Stimulated activated naive CD8-positive, alpha-beta T cell treated with anti-CD3 and anti-CD28 coated beads, Interleukin-15, Interleukin-2, amounts not matched to agents 100 ng/mL and 50 ng/mL, for 24 hours (primary cell): ENCODE measurements around the gene FXYD1.
"Not testable (repeated sequence)": the region's sequence is repeated elsewhere in the genome, so short reads cannot be mapped to it uniquely, and the experiment has no call there.

Experiments used
- H3K27ac Mint-ChIP-seq: one replicate; pipeline ENCODE4 v1.8.0; 2021; ENCODE audit warnings: mild to moderate bottlenecking, mixed read lengths
- H3K27me3 Mint-ChIP-seq: one replicate; pipeline ENCODE4 v1.8.0; 2021; ENCODE audit warnings: mixed read lengths
- H3K36me3 Mint-ChIP-seq: one replicate; pipeline ENCODE4 v1.8.0; 2021; ENCODE audit warnings: low read depth, mixed read lengths
- H3K4me1 Mint-ChIP-seq: one replicate; pipeline ENCODE4 v1.8.0; 2021; ENCODE audit warnings: low read depth, mixed read lengths
- H3K4me3 Mint-ChIP-seq: one replicate; pipeline ENCODE4 v1.8.0; 2021; ENCODE audit warnings: mild to moderate bottlenecking, mixed read lengths
- H3K9me3 Mint-ChIP-seq: one replicate; pipeline ENCODE4 v1.8.0; 2021; ENCODE audit warnings: mixed read lengths

Gene FXYD1

GRCh38 chr19:35141837-35142605 is 3.4 kb downstream of the FXYD1 start:
- Mint-ChIP-seq H3K27me3 (peaks cover 4% of the 10 kb centered on the region), H3K4me1 (peaks cover 26% of the 10 kb centered on the region), H3K4me3 (peak overlapping the region; percentile 84), H3K27ac (peak overlapping the region; percentile 76), H3K36me3 (no peaks in the 10 kb centered on the region), H3K9me3 (no peaks in the 10 kb centered on the region)

- H3K4me3 Mint-ChIP-seq = peak overlapping the region; percentile 84
- H3K4me1 Mint-ChIP-seq = peaks cover 26% of the 10 kb centered on the region
- no peak overlapping the region for H3K27ac Mint-ChIP-seq
- no peaks in the 10 kb centered on the region for H3K36me3 Mint-ChIP-seq
- H3K9me3 Mint-ChIP-seq = no peaks in the 10 kb centered on the region
- H3K27me3 Mint-ChIP-seq = peaks cover 4% of the 10 kb centered on the region
Observed at GRCh38 chr19:35142606-35143230, 4.1 kb downstream of the FXYD1 start.

DNA sequence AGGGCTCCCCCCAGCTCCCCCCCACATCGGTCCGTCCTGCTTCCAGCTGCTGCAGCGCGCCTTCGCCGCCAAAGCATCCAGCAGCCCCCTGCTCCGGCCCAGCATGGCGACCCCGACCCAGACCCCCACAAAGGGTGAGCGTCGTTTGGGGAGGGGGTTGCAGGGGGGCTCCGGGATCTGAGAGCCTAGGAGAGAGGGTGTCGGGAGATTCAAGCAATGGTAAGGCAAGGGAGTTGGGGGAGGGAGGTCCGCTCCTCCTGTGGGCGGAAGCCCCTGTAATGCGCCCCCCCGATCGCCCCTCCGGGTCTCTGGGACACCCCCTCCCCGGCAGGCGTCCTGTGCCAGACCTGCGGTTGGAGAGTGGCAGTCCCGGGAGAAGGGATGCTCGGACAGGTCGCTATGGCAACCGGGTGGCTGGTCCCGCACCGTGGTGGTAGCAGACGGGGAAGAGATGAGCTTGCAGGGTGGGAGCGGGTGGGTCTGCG is 4.6 kb downstream of the FXYD1 start, which contains the start of gene FXYD7:
Gene FXYD7 (plus strand): TSS at position 25 of the 485 bp plus-strand sequence. CDS start 79 bp downstream, at position 104.
- peaks cover 26% of the 10 kb centered on the region for H3K4me1 Mint-ChIP-seq
- H3K27me3 Mint-ChIP-seq = peaks cover 4% of the 10 kb centered on the region
- no peaks in the 10 kb centered on the region for H3K36me3 Mint-ChIP-seq
- no peak within 1 kb of the TSS for H3K27ac Mint-ChIP-seq
- peak within 1 kb of the TSS; percentile 84 for H3K4me3 Mint-ChIP-seq
- H3K9me3 Mint-ChIP-seq = no peaks in the 10 kb centered on the region

GRCh38 chr19:35143818-35144217 is 5.2 kb downstream of the FXYD1 start:
- H3K9me3 Mint-ChIP-seq = no peaks in the 10 kb centered on the region
- no peak overlapping the region for H3K4me3 Mint-ChIP-seq
- peaks cover 4% of the 10 kb centered on the region for H3K27me3 Mint-ChIP-seq
- H3K27ac Mint-ChIP-seq = no peak overlapping the region
- peaks cover 26% of the 10 kb centered on the region for H3K4me1 Mint-ChIP-seq
- H3K36me3 Mint-ChIP-seq = no peaks in the 10 kb centered on the region

DNA sequence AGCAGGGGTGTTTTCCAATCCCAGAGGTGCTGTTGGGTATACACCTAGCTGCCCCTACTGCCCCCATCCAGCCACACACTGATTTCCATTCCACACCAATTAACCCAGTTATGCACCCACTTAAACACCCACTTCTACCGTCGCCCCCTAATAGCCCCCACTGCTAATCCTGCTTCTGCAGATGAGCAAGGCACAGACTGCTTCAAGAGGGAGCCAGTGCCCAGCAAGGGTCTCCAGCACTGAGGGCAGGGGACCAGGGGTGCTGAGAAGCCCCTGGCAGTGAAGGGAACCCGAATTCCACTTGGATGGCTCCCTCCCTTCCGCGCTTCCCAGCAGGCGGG is 5.6 kb downstream of the FXYD1 start:
- no peak overlapping the region for H3K27ac Mint-ChIP-seq
- peaks cover 4% of the 10 kb centered on the region for H3K27me3 Mint-ChIP-seq
- peaks cover 26% of the 10 kb centered on the region for H3K4me1 Mint-ChIP-seq
- no peaks in the 10 kb centered on the region for H3K36me3 Mint-ChIP-seq
- no peak overlapping the region for H3K4me3 Mint-ChIP-seq
- no peaks in the 10 kb centered on the region for H3K9me3 Mint-ChIP-seq

- Mint-ChIP-seq H3K27me3 (peaks cover 4% of the 10 kb centered on the region), H3K27ac (no peak overlapping the region), H3K4me3 (no peak overlapping the region), H3K9me3 (no peaks in the 10 kb centered on the region), H3K4me1 (peaks cover 26% of the 10 kb centered on the region), H3K36me3 (no peaks in the 10 kb centered on the region)
Observed at GRCh38 chr19:35144600-35145436, 6.2 kb downstream of the FXYD1 start.

DNA sequence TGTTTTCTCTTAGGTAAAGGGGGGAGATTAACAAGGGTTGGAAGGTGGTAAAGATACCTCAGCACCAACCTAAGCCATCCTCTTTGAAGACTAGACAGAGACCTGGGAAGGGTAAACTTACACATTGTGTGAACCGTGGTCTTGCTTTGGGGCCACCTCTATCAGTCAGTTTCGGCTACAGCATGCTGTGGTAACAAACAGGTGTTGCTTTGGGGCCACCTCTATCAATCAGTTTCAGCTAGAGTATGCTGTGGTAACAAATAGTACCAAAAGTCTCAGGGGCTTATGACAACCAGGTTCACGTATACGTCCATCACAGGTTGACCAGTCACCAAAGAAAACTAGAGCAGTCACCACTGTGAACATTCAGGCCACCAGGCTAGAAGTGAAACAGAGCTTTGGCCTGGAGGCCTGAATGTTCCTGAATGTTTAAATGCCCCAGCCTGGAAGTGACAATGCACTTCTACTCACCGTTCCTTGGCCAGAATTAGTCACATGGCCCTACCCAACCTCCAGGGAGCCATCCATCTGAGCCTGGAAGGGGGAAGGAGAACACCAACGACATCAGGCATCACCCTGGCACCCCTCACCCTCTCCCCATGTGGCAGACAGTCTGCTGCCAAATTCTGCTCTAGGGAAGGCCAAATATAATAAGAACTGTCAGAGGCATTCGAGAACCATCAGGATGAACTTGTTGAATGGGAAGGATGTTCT is 8.3 kb downstream of the FXYD1 start:
- H3K27ac Mint-ChIP-seq = peak overlapping the region; percentile 7

GRCh38 chr19:35149463-35149862 is 10.8 kb downstream of the FXYD1 start:
- Mint-ChIP-seq H3K27me3 (no peaks in the 10 kb centered on the region), H3K4me3 (no peak overlapping the region), H3K4me1 (peaks cover 17% of the 10 kb centered on the region), H3K36me3 (no peaks in the 10 kb centered on the region), H3K27ac (no peak overlapping the region), H3K9me3 (no peaks in the 10 kb centered on the region)

More for the DNA sequence above, 8.3 kb downstream of the FXYD1 start:
- Mint-ChIP-seq H3K36me3 (no peaks in the 10 kb centered on the region), H3K4me1 (peaks cover 12% of the 10 kb centered on the region), H3K27me3 (peaks cover 4% of the 10 kb centered on the region), H3K9me3 (no peaks in the 10 kb centered on the region), H3K4me3 (no peak overlapping the region)

GRCh38 chr19:35150445-35150844 is 11.8 kb downstream of the FXYD1 start:
- no peaks in the 10 kb centered on the region for H3K27me3 Mint-ChIP-seq
- peak overlapping the region; percentile 36 for H3K27ac Mint-ChIP-seq
- no peaks in the 10 kb centered on the region for H3K36me3 Mint-ChIP-seq
- H3K4me1 Mint-ChIP-seq = peaks cover 17% of the 10 kb centered on the region
- H3K4me3 Mint-ChIP-seq = no peak overlapping the region
- H3K9me3 Mint-ChIP-seq = no peaks in the 10 kb centered on the region

DNA sequence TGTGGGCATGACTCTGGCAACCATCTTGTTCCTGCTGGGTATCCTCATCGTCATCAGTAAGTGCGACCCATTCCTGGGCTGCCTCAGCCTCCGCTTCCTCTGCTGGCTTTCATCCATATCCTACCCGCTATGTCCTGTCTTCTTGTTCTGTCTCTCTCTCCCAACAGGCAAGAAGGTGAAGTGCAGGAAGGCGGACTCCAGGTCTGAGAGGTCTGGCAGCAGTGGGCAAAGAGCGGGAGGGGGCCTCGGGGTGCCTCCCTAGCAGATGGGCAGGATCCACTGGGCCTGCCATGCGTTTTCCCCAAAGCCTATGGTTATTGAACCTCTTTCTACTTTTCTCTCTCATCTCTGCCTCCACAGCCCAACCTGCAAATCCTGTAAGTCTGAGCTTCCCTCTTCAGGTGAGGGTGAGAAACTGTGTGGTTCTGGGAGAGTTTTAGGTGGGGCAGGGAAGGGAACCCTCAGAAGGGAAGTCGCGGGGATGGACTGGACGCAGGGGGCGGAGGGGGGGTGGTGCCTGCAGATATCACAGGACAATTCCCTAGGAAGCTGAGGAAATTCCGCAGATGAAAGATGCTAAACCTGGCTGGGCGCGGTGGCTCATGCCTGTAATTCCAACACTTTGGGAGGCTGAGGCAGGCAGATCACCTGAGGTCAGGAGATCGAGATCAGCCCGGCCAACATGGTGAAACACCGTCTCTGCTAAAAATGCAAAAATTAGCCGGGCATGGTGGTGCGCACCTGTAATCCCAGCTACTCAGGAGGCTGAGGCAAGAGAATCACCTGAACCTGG is 12.8 kb downstream of the FXYD1 start:
- no peaks in the 10 kb centered on the region for H3K9me3 Mint-ChIP-seq
- peaks cover 9% of the 10 kb centered on the region for H3K36me3 Mint-ChIP-seq
- H3K27ac Mint-ChIP-seq = no peak overlapping the region
- H3K4me1 Mint-ChIP-seq = peaks cover 26% of the 10 kb centered on the region
- no peak overlapping the region for H3K4me3 Mint-ChIP-seq
- no peaks in the 10 kb centered on the region for H3K27me3 Mint-ChIP-seq

DNA sequence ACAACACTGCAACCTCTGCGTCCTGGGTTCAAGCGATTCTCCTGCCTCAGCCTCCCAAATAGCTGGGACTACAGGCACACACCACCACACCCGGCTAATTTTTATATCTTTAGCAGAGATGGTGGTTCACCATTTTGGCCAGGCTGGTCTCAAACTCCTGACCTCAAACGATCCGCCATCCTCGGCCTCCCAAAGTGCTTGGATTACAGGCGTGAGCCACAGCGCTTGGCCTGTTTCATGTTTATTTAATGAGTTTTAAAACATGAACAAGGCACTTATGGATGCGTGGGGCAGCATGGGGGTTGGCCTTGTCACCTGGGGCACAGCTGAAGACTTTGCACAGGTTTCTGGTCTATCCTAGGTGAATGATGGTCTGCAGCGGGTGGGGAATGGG is 14.5 kb downstream of the FXYD1 start:
- not testable (repeated sequence) for H3K27me3 Mint-ChIP-seq, H3K9me3 Mint-ChIP-seq
- peaks cover 25% of the 10 kb centered on the region for H3K36me3 Mint-ChIP-seq
- H3K27ac Mint-ChIP-seq = peak overlapping the region; percentile 48
- peak overlapping the region; percentile 98 for H3K4me3 Mint-ChIP-seq
- H3K4me1 Mint-ChIP-seq = peaks cover 42% of the 10 kb centered on the region

- peaks cover 50% of the 10 kb centered on the region for H3K4me1 Mint-ChIP-seq
- H3K27ac Mint-ChIP-seq = peak overlapping the region; percentile 100
- no peaks in the 10 kb centered on the region for H3K27me3 Mint-ChIP-seq
- peak overlapping the region; percentile 98 for H3K4me3 Mint-ChIP-seq
- H3K36me3 Mint-ChIP-seq = peaks cover 33% of the 10 kb centered on the region
- no peaks in the 10 kb centered on the region for H3K9me3 Mint-ChIP-seq
Observed at GRCh38 chr19:35153701-35154524, 15.3 kb downstream of the FXYD1 start.
